ENCODE data around the gene ANKRD37. TPM values are rescaled to one million over a fixed set of nuclear protein-coding genes. Genes with fewer than 3 reads are reported as not detected.

ANKRD37 gene
- total and polyA plus RNA-seq, 9 of the 15 experiments (the other 6 are each of a cell fraction or from before 2014, with no cell fraction given), result 1.3 to 53.7 (median 3.6) TPM

GRCh38 chr4:185390941-185391340, 5.7 kb upstream of the ANKRD37 start:
- DNase-seq (ENCODE audit: extremely low read depth in 1 of 4, low spot score in 3 of 4) (no peak), ATAC-seq (no peak), FAIRE-seq (no peak)
- H3K4me3 ChIP-seq, result no peak overlapping the region
- H3K9me1 ChIP-seq (ENCODE audit: control insufficient read depth, insufficient read depth, low read length), result no peaks in the 10 kb centered on the region
- no peak overlapping the region for H3K4me2 ChIP-seq (ENCODE audit: insufficient read depth, low read length)
- H3K36me3 ChIP-seq (ENCODE audit: control insufficient read depth, insufficient read depth, low read length), result no peaks in the 10 kb centered on the region; the same call in 2 of the 3 replicates
- H3K79me2 ChIP-seq (ENCODE audit: control insufficient read depth, insufficient read depth, low read length), result peaks cover 20% of the 10 kb centered on the region
- peaks cover 4 to 6% of the 10 kb centered on the region in 2 experiments for H3K4me1 ChIP-seq (replicated peaks in 1 of 2; ENCODE audit: control insufficient read depth in 2 of 2, insufficient read depth in 2 of 2, low read length in 2 of 2)
- CTCF ChIA-PET (ENCODE audit: low intra/inter-chr PET ratio), result no interaction called here
- POLR2A ChIA-PET, result interaction anchor here (1.8 kb wide), 1 partner anchor 12 kb away, joined by 5 read pairs; no protein-coding TSS in a partner anchor
- H3K27me3 ChIP-seq (ENCODE audit: control insufficient read depth in 2 of 2, insufficient read depth in 2 of 2, low read length in 2 of 2), result no peaks in the 10 kb centered on the region
- H3K9me3 ChIP-seq (replicated peaks; ENCODE audit: control insufficient read depth, insufficient read depth, low read depth, low read length), result no peaks in the 10 kb centered on the region
- no peak overlapping the region for H3K27ac ChIP-seq (ENCODE audit: extremely low read depth, low read depth, low read length)
- BruUV-seq (replicated peaks), result no TSS peak
- no peaks in the 10 kb centered on the region for H4K20me1 ChIP-seq (replicated peaks; ENCODE audit: control insufficient read depth, insufficient read depth, low read length)
- intact Hi-C loops (cut with micrococcal nuclease), result no loop called here
- no peak overlapping the region for H2AFZ ChIP-seq (ENCODE audit: low read depth, low read length)
- no peak overlapping the region for H3K9ac ChIP-seq (ENCODE audit: insufficient read depth in 1 of 2, low read depth in 2 of 2, low read length in 2 of 2)
- in situ Hi-C loops (cut with MboI), result loop anchor here (10.0 kb wide), 1 partner anchor 186 kb away; the partner anchor contains the start of genes CFAP97 and SNX25
- WGBS (ENCODE audit: insufficient coverage, low coverage, missing lambda C conversion rate), result 87% methylated on average over 6 of the region's 6 CpGs
- TF ChIP-seq NKRF (IDR thresholded peaks at IDR 0.05; ENCODE audit: borderline replicate concordance) (no peak), RCOR1 (IDR thresholded peaks at IDR 0.05; ENCODE audit: borderline replicate concordance in 1 of 2, low read depth in 2 of 2, low read length in 2 of 2) (no peak), SREBF1 (IDR thresholded peaks at IDR 0.05; ENCODE audit: borderline replicate concordance, low read depth, low read length) (no peak), BCLAF1 (IDR thresholded peaks at IDR 0.05; ENCODE audit: borderline replicate concordance in 1 of 2, control insufficient read depth in 1 of 2, low read depth in 2 of 2, low read length in 1 of 2) (no peak), ZNF589 (CRISPR knock-in tag; IDR thresholded peaks at IDR 0.05; ENCODE audit: low read depth) (no peak), ZNF134 (CRISPR knock-in tag; conservative IDR thresholded peaks at IDR 0.05) (no peak), GATAD2B (IDR thresholded peaks at IDR 0.05; ENCODE audit: borderline replicate concordance) (no peak)
- TF ChIP-seq, protein P1, sequence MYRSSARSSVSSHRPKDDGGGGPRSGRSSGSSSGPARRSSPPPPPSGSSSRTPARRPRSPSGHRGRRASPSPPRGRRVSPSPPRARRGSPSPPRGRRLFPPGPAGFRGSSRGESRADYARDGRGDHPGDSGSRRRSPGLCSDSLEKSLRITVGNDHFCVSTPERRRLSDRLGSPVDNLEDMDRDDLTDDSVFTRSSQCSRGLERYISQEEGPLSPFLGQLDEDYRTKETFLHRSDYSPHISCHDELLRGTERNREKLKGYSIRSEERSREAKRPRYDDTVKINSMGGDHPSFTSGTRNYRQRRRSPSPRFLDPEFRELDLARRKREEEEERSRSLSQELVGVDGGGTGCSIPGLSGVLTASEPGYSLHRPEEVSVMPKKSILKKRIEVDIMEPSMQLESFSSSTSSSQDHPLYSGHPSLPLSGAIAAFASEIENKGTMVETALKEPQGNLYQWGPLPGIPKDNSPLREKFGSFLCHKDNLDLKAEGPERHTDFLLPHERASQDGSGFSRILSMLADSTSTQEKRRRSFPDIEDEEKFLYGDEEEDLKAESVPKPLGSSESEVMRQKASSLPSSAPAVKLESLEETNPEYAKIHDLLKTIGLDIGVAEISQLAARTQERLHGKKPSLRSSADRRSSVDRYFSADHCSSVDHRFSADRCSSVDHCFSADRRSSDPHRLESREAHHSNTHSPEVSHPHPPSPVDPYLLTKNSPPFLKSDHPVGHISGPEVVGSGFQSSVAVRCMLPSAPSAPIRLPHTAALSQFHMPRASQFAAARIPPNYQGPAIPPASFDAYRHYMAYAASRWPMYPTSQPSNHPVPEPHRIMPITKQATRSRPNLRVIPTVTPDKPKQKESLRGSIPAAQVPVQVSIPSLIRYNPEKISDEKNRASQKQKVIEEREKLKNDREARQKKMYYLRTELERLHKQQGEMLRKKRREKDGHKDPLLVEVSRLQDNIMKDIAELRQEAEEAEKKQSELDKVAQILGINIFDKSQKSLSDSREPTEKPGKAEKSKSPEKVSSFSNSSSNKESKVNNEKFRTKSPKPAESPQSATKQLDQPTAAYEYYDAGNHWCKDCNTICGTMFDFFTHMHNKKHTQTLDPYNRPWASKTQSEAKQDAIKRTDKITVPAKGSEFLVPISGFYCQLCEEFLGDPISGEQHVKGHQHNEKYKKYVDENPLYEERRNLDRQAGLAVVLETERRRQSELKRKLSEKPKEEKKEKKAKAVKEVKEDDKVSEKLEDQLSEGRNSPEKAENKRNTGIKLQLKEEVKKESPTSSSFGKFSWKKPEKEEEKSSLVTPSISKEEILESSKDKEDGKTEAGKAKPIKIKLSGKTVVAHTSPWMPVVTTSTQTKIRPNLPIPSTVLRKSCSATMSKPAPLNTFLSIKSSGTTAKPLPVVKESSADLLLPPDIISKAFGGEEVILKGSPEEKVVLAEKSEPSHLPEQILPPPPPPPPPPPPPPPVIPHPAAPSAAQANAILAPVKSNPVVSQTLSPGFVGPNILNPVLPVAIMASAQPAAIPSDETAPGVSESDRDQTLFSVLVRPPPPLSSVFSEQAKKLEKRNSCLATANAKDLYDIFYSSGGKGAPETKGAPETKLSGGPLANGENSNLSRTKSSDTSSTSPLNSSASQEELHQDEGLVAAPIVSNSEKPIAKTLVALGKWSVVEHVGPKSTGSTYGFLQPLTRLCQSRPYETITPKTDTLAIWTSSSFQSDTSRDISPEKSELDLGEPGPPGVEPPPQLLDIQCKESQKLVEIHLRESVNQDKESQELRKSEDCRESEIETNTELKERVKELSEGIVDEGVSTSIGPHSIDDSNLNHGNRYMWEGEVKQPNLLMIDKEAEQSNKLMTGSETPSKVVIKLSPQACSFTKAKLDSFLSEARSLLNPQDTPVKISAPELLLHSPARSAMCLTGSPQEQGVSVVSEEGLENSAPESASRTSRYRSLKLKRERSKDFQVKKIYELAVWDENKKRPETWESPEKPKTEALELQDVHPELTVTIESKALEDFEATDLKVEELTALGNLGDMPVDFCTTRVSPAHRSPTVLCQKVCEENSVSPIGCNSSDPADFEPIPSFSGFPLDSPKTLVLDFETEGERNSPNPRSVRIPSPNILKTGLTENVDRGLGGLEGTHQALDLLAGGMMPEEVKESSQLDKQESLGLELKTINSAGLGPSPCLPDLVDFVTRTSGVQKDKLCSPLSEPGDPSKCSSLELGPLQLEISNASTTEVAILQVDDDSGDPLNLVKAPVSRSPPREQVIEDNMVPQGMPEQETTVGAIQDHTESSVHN (IDR thresholded peaks at IDR 0.05; ENCODE audit: borderline replicate concordance in 1 of 2, low read depth in 1 of 2), result no peak

Measured in K562 (cell line).